ENCODE results near the gene ARHGEF11.
A peak's percentile ranks its signal among the peaks of the same experiment; 100 is the strongest.
"Not testable (repeated sequence)": the region's sequence is repeated elsewhere in the genome, so short reads cannot be mapped to it uniquely, and the experiment has no call there.

Gene ARHGEF11

DNA sequence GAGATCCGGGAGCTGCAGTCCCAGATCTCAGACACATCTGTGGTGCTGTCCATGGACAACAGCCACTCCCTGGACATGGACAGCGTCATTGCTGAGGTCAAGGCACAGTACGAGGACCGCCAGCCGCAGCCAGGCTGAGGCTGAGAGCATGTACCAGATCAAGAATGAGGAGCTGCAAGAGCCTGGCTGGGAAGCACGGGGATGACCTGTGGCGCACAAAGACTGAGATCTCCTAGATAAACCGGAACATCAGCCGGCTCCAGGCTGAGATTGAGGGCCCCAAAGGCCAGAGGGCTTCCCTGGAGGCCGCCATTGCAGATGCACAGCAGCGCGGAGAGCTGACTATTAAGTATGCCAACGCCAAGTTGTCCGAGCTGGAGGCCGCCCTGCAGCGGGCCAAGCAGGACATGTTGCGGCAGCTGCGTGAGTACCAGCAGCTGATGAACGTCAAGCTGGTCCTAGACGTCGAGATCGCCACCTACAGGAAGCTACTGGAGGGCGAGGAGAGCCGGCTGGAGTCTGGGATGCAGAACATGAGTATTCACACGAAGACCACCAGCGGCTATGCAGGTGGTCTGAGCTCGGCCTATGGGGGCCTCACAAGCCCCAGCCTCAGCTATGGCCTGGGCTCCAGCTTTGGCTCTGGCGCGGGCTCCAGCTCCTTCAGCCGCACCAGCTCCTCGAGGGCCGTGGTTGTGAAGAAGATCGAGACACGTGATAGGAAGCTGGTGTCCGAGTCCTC is 28.6 kb upstream of the ARHGEF11 start:
- no peaks in the 10 kb centered on the region; the same call in 1 of the 2 replicates for H3K27me3 ChIP-seq (replicated peaks; ENCODE audit: control insufficient read depth, insufficient read depth, low read length)
- no peaks in the 10 kb centered on the region for H3K36me3 ChIP-seq (ENCODE audit: control insufficient read depth, insufficient read depth, low read length)
- no peak overlapping the region for H3K4me3 ChIP-seq (replicated peaks; ENCODE audit: low read depth, low read length)
- TF ChIP-seq, protein P1, sequence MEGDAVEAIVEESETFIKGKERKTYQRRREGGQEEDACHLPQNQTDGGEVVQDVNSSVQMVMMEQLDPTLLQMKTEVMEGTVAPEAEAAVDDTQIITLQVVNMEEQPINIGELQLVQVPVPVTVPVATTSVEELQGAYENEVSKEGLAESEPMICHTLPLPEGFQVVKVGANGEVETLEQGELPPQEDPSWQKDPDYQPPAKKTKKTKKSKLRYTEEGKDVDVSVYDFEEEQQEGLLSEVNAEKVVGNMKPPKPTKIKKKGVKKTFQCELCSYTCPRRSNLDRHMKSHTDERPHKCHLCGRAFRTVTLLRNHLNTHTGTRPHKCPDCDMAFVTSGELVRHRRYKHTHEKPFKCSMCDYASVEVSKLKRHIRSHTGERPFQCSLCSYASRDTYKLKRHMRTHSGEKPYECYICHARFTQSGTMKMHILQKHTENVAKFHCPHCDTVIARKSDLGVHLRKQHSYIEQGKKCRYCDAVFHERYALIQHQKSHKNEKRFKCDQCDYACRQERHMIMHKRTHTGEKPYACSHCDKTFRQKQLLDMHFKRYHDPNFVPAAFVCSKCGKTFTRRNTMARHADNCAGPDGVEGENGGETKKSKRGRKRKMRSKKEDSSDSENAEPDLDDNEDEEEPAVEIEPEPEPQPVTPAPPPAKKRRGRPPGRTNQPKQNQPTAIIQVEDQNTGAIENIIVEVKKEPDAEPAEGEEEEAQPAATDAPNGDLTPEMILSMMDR (IDR thresholded peaks at IDR 0.05; ENCODE audit: insufficient read depth, low read length, poor library complexity, severe bottlenecking) = peak; percentile 74
- peak; percentile 31 for DNase-seq (ENCODE audit: extremely low read depth, insufficient read length)

DNA sequence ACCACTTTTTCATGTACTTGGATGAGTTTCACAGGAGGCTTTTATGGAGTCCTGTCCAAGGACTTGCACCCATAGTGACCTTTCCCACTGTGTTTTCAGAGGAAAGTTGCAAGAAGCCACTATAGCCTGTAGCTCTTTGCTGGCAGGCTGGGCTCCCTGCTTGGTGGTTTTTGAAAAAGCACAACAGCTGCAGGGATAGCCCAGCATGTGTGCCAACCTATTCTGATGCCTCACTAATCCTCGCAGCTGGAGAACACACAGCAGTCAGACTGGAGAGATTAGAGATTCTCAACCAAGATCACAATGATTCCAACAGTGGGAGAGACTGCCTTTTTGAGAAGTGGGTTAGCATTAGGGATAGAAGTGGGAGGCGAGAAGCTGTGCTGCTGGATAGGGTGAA is 24.1 kb upstream of the ARHGEF11 start:
- TF ChIP-seq, protein P1 (IDR thresholded peaks at IDR 0.05; ENCODE audit: insufficient read depth, low read length, poor library complexity, severe bottlenecking) = no peak
- Histone ChIP-seq H3K36me3 (ENCODE audit: control insufficient read depth, insufficient read depth, low read length) (no peaks in the 10 kb centered on the region), H3K4me3 (replicated peaks; ENCODE audit: low read depth, low read length) (no peak overlapping the region), H3K27me3 (replicated peaks; ENCODE audit: control insufficient read depth, insufficient read depth, low read length) (no peaks in the 10 kb centered on the region; the same call in 1 of the 2 replicates)
- no peak for DNase-seq (ENCODE audit: extremely low read depth, insufficient read length)

DNA sequence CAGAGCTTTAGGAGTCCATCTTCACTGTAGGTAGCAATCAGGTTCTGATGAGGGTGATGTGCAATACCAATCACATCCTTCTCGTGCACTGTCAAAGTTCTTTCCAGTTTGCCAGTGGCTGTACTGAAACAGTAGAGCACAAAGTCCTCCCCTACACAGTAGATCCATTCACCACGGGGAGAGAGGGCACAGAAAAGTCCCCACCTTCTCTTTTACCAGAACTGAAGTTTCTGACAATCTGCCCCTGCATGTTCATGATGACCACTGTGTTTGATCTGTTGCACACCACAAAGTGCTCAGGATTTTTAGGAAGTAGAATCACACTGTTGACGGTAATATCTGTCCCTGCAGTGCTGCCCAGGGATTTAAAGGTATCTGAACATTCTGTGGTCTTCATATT is 13.7 kb upstream of the ARHGEF11 start:
- H3K4me3 ChIP-seq (replicated peaks; ENCODE audit: low read depth, low read length); H3K36me3 ChIP-seq (ENCODE audit: control insufficient read depth, insufficient read depth, low read length); DNase-seq (ENCODE audit: extremely low read depth, insufficient read length); H3K27me3 ChIP-seq (replicated peaks; ENCODE audit: control insufficient read depth, insufficient read depth, low read length): not testable (repeated sequence)

DNA sequence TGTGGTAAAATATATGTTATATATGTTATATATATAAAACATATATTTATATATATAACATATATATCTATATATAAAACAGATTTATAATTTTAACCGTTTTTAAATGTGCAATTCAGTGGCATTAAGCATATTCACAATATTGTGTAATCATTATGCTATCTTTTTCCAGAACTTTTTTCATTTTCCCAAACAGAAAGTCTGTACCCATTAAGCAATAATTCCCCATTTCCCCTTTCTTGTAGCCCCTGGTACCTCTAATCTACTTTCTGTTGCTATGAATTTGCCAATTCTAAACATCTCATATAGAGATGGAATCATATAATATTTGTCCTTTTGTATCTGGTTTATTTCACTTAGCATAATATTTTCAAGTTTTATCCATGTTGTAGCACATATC is 10.7 kb upstream of the ARHGEF11 start:
- TF ChIP-seq, protein P1 (IDR thresholded peaks at IDR 0.05; ENCODE audit: insufficient read depth, low read length, poor library complexity, severe bottlenecking) = no peak
- DNase-seq (ENCODE audit: extremely low read depth, insufficient read length) = no peak
- H3K4me3 ChIP-seq (replicated peaks; ENCODE audit: low read depth, low read length) = no peak overlapping the region
- no peaks in the 10 kb centered on the region for H3K36me3 ChIP-seq (ENCODE audit: control insufficient read depth, insufficient read depth, low read length)
- no peaks in the 10 kb centered on the region for H3K27me3 ChIP-seq (replicated peaks; ENCODE audit: control insufficient read depth, insufficient read depth, low read length)

DNA sequence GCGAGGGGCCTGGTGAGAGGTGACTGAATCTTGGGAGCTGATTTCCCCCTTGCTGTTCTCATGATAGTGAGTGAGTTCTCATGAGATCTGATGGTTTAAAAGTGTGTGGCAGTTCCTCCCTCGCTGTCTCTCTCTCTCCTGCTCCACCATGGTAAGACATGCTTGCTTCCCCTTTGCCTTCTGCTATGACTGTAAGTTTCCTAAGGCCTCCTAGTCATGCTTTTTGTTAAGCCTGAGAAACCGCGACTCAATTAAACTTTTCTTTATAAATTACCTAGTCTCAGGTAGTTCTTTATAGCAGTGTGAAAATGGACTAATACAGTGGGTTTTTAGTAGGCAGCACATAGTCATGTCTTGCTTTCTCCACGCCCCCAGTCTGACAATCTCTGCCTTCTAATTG is 10.2 kb upstream of the ARHGEF11 start:
- H3K4me3 ChIP-seq (replicated peaks; ENCODE audit: low read depth, low read length); H3K36me3 ChIP-seq (ENCODE audit: control insufficient read depth, insufficient read depth, low read length); DNase-seq (ENCODE audit: extremely low read depth, insufficient read length); H3K27me3 ChIP-seq (replicated peaks; ENCODE audit: control insufficient read depth, insufficient read depth, low read length): not testable (repeated sequence)

DNA sequence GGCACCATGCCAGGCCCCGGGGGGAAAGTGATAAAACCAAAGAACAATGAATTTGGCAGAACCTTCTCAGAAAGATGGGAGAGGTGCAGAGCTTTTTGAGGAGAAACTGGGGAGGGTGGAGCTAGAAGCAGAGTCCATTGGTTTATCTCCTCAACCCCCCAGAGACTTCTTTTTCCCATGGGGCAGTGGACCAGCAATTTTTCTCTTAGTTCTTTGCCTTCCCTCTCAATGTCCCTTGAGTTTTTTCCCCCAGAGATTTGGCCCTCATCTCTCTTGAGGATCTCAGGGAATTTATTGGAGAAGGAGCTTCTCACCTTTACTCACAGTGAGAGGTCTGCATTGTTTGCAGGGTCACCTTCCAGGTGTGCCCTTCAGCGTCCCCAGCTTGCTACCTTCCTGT is 5.3 kb upstream of the ARHGEF11 start:
- TF ChIP-seq, protein P1 (IDR thresholded peaks at IDR 0.05; ENCODE audit: insufficient read depth, low read length, poor library complexity, severe bottlenecking) = no peak
- Histone ChIP-seq H3K27me3 (replicated peaks; ENCODE audit: control insufficient read depth, insufficient read depth, low read length) (no peaks in the 10 kb centered on the region), H3K36me3 (ENCODE audit: control insufficient read depth, insufficient read depth, low read length) (no peaks in the 10 kb centered on the region), H3K4me3 (replicated peaks; ENCODE audit: low read depth, low read length) (no peak overlapping the region)
- DNase-seq (ENCODE audit: extremely low read depth, insufficient read length) = no peak

DNA sequence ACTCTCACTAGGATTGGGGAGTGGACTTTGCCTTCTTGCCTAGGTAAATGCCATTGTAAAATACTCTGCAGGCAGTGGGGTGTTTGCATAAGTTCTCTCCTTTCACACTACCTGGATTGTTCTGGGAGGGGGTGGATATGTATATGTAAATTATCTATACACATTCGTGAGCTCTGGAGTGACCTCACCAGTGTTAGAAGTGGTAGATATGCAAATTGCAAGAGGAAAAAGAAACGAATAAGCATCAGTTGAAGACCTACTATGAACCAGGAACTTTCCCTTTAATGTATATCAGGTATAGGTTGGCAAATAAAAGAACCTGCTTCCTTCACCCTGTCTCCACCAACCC is 1.5 kb upstream of the ARHGEF11 start:
- Histone ChIP-seq H3K4me3 (replicated peaks; ENCODE audit: low read depth, low read length) (no peak overlapping the region), H3K36me3 (ENCODE audit: control insufficient read depth, insufficient read depth, low read length) (no peaks in the 10 kb centered on the region), H3K27me3 (replicated peaks; ENCODE audit: control insufficient read depth, insufficient read depth, low read length) (no peaks in the 10 kb centered on the region)
- no peak for DNase-seq (ENCODE audit: extremely low read depth, insufficient read length)
- TF ChIP-seq, protein P1 (IDR thresholded peaks at IDR 0.05; ENCODE audit: insufficient read depth, low read length, poor library complexity, severe bottlenecking) = no peak

Data from GM06990 (cell line).